Measurements from ENCODE around the gene PICK1. TPM values are rescaled to one million over a fixed set of nuclear protein-coding genes. Genes with fewer than 3 reads are reported as not detected.

PICK1 gene
- total and polyA plus RNA-seq, 2 of the 13 experiments (the other 11 are each of a cell fraction or from before 2014, with no cell fraction given): 19.3 to 25.3 TPM

- Histone ChIP-seq H3K9me3 (ENCODE audit: low read length) (no peaks in the 10 kb centered on the region), H3K9ac (ENCODE audit: insufficient read depth, low read depth, low read length) (no peak overlapping the region), H3K4me3 (replicated peaks in 1 of 3; ENCODE audit: insufficient read depth in 1 of 3, low read depth in 2 of 3, low read length in 3 of 3) (no peak overlapping the region), H4K20me1 (ENCODE audit: insufficient read depth, low read length) (no peaks in the 10 kb centered on the region), H3K4me1 (ENCODE audit: insufficient read depth, low read length) (no peaks in the 10 kb centered on the region), H3K27ac (ENCODE audit: extremely low read length, insufficient read depth, low read length) (no peak overlapping the region), H3K36me3 (replicated peaks in 1 of 2; ENCODE audit: control insufficient read depth in 1 of 2, insufficient read depth in 2 of 2, low read length in 2 of 2) (peaks cover 10 to 20% of the 10 kb centered on the region in 2 experiments), H3K79me2 (ENCODE audit: insufficient read depth, low read length) (no peaks in the 10 kb centered on the region), H2AFZ (ENCODE audit: low read length) (no peak overlapping the region), H3K4me2 (ENCODE audit: low read depth, low read length) (no peak overlapping the region), H3K27me3 (ENCODE audit: control insufficient read depth in 1 of 2, insufficient read depth in 2 of 2, low read length in 2 of 2) (no peaks in the 10 kb centered on the region)
- BruUV-seq (replicated peaks): TSS peak; percentile 33
- WGBS (ENCODE audit: low lambda C conversion rate): 92% methylated on average over 18 of the region's 47 CpGs
- ChIA-PET CTCF (ENCODE audit: low intra/inter-chr PET ratio, low total read pairs) (no interaction called here), POLR2A (interaction anchor here (1.6 kb wide), 1 partner anchor 36 kb away, joined by 4 read pairs; the partner anchor contains the start of gene BAIAP2L2)
- TF ChIP-seq ETV5 (CRISPR knock-in tag; IDR thresholded peaks at IDR 0.05; ENCODE audit: borderline replicate concordance) (no peak), TRAFD1 (CRISPR knock-in tag; IDR thresholded peaks at IDR 0.05; ENCODE audit: borderline replicate concordance) (no peak), ZNF205 (CRISPR knock-in tag; IDR thresholded peaks at IDR 0.05) (no peak), NR1H2 (CRISPR knock-in tag; IDR thresholded peaks at IDR 0.05; ENCODE audit: borderline replicate concordance, low read depth) (no peak), PRMT3 (CRISPR knock-in tag; IDR thresholded peaks at IDR 0.05; ENCODE audit: borderline replicate concordance, low read depth) (no peak), ISX (CRISPR knock-in tag; conservative IDR thresholded peaks at IDR 0.05) (no peak), TCF12 (IDR thresholded peaks at IDR 0.05) (no peak), TCF12 (CRISPR knock-in tag; IDR thresholded peaks at IDR 0.05) (no peak), MAFG (CRISPR knock-in tag; IDR thresholded peaks at IDR 0.05) (no peak), HIC2 (CRISPR knock-in tag; IDR thresholded peaks at IDR 0.05; ENCODE audit: low read depth) (no peak), ZNF558 (CRISPR knock-in tag; IDR thresholded peaks at IDR 0.05; ENCODE audit: borderline replicate concordance) (no peak), ZNF607 (CRISPR knock-in tag; IDR thresholded peaks at IDR 0.05; ENCODE audit: borderline replicate concordance) (no peak), ZNF703 (CRISPR knock-in tag; IDR thresholded peaks at IDR 0.05; ENCODE audit: borderline replicate concordance) (no peak), ZFYVE20 (CRISPR knock-in tag; IDR thresholded peaks at IDR 0.05; ENCODE audit: borderline replicate concordance, low read depth) (no peak), BATF2 (CRISPR knock-in tag; IDR thresholded peaks at IDR 0.05) (no peak), ZNF761 (CRISPR knock-in tag; conservative IDR thresholded peaks at IDR 0.05) (no peak), NPAS2 (CRISPR knock-in tag; IDR thresholded peaks at IDR 0.05; ENCODE audit: borderline replicate concordance) (no peak), ZNF790 (CRISPR knock-in tag; IDR thresholded peaks at IDR 0.05; ENCODE audit: borderline replicate concordance) (no peak)
- ATAC-seq: no peak
- DNase-seq (ENCODE audit: low spot score): no peak
- intact Hi-C loops (cut with micrococcal nuclease; ENCODE audit: unreplicated experiment): no loop called here
- in situ Hi-C loops (cut with HindIII; ENCODE audit: extremely low pct_ligation_motif_present, low pct_unique_long_range_greater_than_20kb): no loop called here
- FAIRE-seq: no peak
Observed at GRCh38 chr22:38074181-38075104, 17.2 kb downstream of the PICK1 start.

Data from HepG2 (cell line).